ENCODE results near the gene NECAP2.
"Not testable (repeated sequence)": the region's sequence is repeated elsewhere in the genome, so short reads cannot be mapped to it uniquely, and the experiment has no call there.

The NECAP2 gene

DNA sequence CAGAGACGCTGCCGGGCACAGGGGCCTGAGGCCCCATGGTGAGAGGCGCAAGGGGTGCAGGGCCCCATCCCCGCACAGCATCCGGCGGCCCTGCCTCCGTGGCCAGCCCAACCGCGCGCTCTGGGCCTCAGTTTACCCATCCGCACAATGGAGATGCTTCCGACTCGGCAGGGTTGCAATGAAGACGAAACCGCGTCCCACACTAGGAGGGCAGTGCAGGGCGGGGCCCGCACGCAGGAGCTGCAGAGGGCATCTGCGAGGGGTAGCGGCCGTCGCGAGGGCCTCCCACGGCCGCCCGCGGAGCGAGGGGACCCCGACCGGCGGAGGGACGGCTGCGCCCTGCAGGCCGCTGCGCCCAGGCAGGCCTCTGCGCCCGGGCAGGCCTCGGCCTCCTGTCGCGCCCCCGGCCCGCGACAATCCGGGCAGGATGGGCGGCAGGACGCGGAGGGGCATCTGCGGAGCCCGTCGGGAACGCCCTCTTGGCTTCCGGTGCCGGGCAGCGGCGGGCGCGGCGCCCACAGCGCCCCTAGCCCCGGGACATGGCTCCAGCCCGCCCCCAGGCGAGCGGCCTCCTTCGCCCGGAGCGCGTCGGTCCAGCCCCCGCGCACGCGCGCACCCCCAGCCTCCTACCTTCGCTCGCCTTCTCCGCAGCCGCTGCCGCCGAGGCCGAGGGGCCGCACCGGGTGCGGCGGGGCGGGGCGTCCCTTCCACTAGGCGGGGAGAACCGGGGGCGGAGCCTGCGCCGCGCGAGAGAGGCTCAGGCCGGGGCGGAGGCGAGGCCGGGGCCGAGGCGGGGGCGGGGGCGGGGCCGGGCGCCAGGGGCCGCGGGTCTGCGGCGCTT is 58.3 kb downstream of the NECAP2 start:
- in situ Hi-C loops (cut with HindIII; ENCODE audit: low pct_unique_long_range_greater_than_20kb, low sequenced_read_pairs) = no loop called here
- no peak for TF ChIP-seq JUND (IDR thresholded peaks at IDR 0.05; ENCODE audit: low read depth)
- peak; percentile 73 to 88 for DNase-seq (ENCODE audit: low read depth in 1 of 2, low spot score in 1 of 2)

- in situ Hi-C loops (cut with HindIII; ENCODE audit: low pct_unique_long_range_greater_than_20kb, low sequenced_read_pairs); DNase-seq (ENCODE audit: low read depth in 1 of 2, low spot score in 1 of 2): not testable (repeated sequence)
Measured at GRCh38 chr1:16500466-16500865, 59.9 kb downstream of the NECAP2 start.

- in situ Hi-C loops (cut with HindIII; ENCODE audit: low pct_unique_long_range_greater_than_20kb, low sequenced_read_pairs); DNase-seq (ENCODE audit: low read depth in 1 of 2, low spot score in 1 of 2): not testable (repeated sequence)
Measured at GRCh38 chr1:16500975-16501374, 60.5 kb downstream of the NECAP2 start.

DNA sequence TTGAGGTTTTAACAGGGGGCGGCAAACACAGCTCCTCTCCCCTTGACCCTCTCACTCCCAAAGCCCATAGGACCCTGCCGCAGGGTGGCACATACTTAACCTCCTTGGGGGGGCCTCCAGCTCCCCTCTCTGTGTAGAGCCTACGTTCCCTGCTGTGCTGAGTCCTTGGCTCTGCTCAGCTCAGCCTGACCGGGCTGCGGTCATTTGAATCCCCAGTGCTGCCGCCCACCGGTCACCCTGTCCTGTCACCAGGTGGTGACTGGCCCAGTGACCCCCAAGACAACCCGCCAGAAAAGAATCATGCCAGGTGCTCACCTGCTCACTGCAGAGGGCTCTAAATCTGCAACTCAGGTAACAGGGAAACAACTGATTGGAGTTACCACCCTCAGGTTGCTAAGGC is 60.9 kb downstream of the NECAP2 start:
- in situ Hi-C loops (cut with HindIII; ENCODE audit: low pct_unique_long_range_greater_than_20kb, low sequenced_read_pairs); DNase-seq (ENCODE audit: low read depth in 1 of 2, low spot score in 1 of 2): not testable (repeated sequence)

GRCh38 chr1:16503494-16503893 is 63.0 kb downstream of the NECAP2 start:
- in situ Hi-C loops (cut with HindIII; ENCODE audit: low pct_unique_long_range_greater_than_20kb, low sequenced_read_pairs) = no loop called here
- TF ChIP-seq JUND (IDR thresholded peaks at IDR 0.05; ENCODE audit: low read depth) = no peak
- DNase-seq (ENCODE audit: low read depth in 1 of 2, low spot score in 1 of 2) = no peak

DNA sequence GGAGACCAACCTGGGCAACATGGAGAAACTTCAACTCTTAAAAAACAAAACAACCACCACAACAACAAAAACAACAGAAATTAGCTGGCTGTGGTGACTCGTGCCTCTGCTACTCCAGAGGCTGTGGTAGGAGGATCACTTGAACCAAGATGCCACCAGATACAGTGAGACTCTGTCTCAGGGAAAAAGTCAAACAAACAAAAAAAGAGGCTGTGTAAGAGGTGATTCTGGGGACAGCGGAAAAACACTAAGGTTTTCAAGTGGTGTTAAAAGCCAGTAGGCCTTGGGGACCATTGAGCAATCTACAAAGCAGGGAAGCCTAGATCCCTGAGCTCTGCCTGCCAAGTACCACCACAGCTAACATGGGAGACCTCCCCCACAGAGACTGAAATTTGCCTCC is 65.3 kb downstream of the NECAP2 start:
- in situ Hi-C loops (cut with HindIII; ENCODE audit: low pct_unique_long_range_greater_than_20kb, low sequenced_read_pairs) = not testable (repeated sequence)

GRCh38 chr1:16506364-16507136 is 66.0 kb downstream of the NECAP2 start:
- in situ Hi-C loops (cut with HindIII; ENCODE audit: low pct_unique_long_range_greater_than_20kb, low sequenced_read_pairs); DNase-seq (ENCODE audit: low read depth in 1 of 2, low spot score in 1 of 2): not testable (repeated sequence)

More for the DNA sequence above, 65.3 kb downstream of the NECAP2 start:
- DNase-seq (ENCODE audit: low read depth in 1 of 2, low spot score in 1 of 2) = not testable (repeated sequence)

DNA sequence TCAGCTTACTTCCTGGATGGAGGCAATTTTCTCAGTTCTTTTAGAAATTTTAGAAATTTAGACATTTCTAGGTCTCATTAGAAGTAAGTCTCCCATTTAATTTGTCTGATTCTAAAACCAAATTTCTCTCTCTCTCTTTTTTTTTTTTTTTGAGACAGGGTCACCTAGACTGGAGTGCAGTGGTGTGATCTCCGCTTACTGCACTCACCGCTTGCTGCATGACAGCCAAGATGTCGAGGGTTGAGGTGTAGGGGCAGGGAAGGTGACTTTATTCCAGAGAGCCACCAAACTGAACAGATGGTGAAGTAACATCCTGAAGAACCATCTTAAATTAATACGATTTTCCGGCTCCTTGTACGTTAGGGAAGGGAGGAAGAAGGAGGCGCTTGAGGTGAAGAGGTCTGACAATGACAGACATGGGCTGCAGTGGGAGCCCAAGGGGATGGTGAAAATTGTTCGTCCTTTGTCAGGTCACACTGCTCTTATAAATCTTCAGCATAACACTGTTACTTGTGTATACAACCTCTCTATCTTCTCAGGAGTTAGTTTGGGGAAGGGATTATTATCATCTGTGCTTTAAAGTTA is 68.4 kb downstream of the NECAP2 start:
- in situ Hi-C loops (cut with HindIII; ENCODE audit: low pct_unique_long_range_greater_than_20kb, low sequenced_read_pairs); DNase-seq (ENCODE audit: low read depth in 1 of 2, low spot score in 1 of 2): not testable (repeated sequence)

Measured in T47D (cell line).